Measurements from ENCODE around the gene ECM1. TPM values are rescaled to one million over a fixed set of nuclear protein-coding genes. Genes with fewer than 3 reads are reported as not detected.
A peak's percentile ranks its signal among the peaks of the same experiment; 100 is the strongest.

Gene ECM1
- polyA plus RNA-seq, 1 donor, result 4.6 TPM

- DNase-seq, result no peak
- Histone ChIP-seq H3K36me3 (ENCODE audit: control insufficient read depth, insufficient read depth, low read length) (no peaks in the 10 kb centered on the region), H3K4me1 (ENCODE audit: control insufficient read depth, insufficient read depth, low read length) (no peaks in the 10 kb centered on the region), H3K4me3 (ENCODE audit: low read length) (no peak overlapping the region), H3K27me3 (ENCODE audit: control insufficient read depth, insufficient read depth, low read length) (no peaks in the 10 kb centered on the region), H3K9me3 (ENCODE audit: control insufficient read depth, low read depth, low read length) (no peaks in the 10 kb centered on the region), H3K27ac (ENCODE audit: low read length) (no peak overlapping the region)
- 40% methylated on average over 2 of the region's 4 CpGs for WGBS (ENCODE audit: insufficient coverage, low lambda C conversion rate)
Observed at GRCh38 chr1:150479370-150479769, 28.5 kb upstream of the ECM1 start.

GRCh38 chr1:150479927-150480352 lies 28.0 kb upstream of the ECM1 start:
- Histone ChIP-seq H3K27ac (ENCODE audit: low read length) (no peak overlapping the region), H3K27me3 (ENCODE audit: control insufficient read depth, insufficient read depth, low read length) (no peaks in the 10 kb centered on the region), H3K36me3 (ENCODE audit: control insufficient read depth, insufficient read depth, low read length) (no peaks in the 10 kb centered on the region), H3K4me1 (ENCODE audit: control insufficient read depth, insufficient read depth, low read length) (no peaks in the 10 kb centered on the region), H3K9me3 (ENCODE audit: control insufficient read depth, low read depth, low read length) (no peaks in the 10 kb centered on the region), H3K4me3 (ENCODE audit: low read length) (no peak overlapping the region)
- WGBS (ENCODE audit: insufficient coverage, low lambda C conversion rate), result no CpG with 5 or more reads among the region's 2 CpGs
- no peak for DNase-seq

- no peak for DNase-seq
- WGBS (ENCODE audit: insufficient coverage, low lambda C conversion rate), result 80% methylated on average over 1 of the region's 5 CpGs
- Histone ChIP-seq H3K4me3 (ENCODE audit: low read length) (no peak overlapping the region), H3K4me1 (ENCODE audit: control insufficient read depth, insufficient read depth, low read length) (peaks cover 5% of the 10 kb centered on the region), H3K36me3 (ENCODE audit: control insufficient read depth, insufficient read depth, low read length) (peaks cover 3% of the 10 kb centered on the region), H3K27me3 (ENCODE audit: control insufficient read depth, insufficient read depth, low read length) (no peaks in the 10 kb centered on the region), H3K27ac (ENCODE audit: low read length) (no peak overlapping the region), H3K9me3 (ENCODE audit: control insufficient read depth, low read depth, low read length) (no peaks in the 10 kb centered on the region)
Observed at GRCh38 chr1:150484431-150484830, 23.5 kb upstream of the ECM1 start.

- DNase-seq, result peak in 1 of 2 donors; percentile 30
- H3K4me1 ChIP-seq (ENCODE audit: control insufficient read depth, insufficient read depth, low read length), result peaks cover 5% of the 10 kb centered on the region
- no peaks in the 10 kb centered on the region for H3K27me3 ChIP-seq (ENCODE audit: control insufficient read depth, insufficient read depth, low read length)
- no peaks in the 10 kb centered on the region for H3K9me3 ChIP-seq (ENCODE audit: control insufficient read depth, low read depth, low read length)
- H3K4me3 ChIP-seq (ENCODE audit: low read length), result no peak overlapping the region
- H3K36me3 ChIP-seq (ENCODE audit: control insufficient read depth, insufficient read depth, low read length), result peaks cover 7% of the 10 kb centered on the region
- no CpG with 5 or more reads among the region's 2 CpGs for WGBS (ENCODE audit: insufficient coverage, low lambda C conversion rate)
- H3K27ac ChIP-seq (ENCODE audit: low read length), result no peak overlapping the region
Observed at GRCh38 chr1:150484861-150485260, 23.0 kb upstream of the ECM1 start.

GRCh38 chr1:150486966-150487762 lies 20.7 kb upstream of the ECM1 start, which contains the start of gene TARS2:
TARS2 (plus strand) TSS chr1:150487419; CDS start chr1:150487451, 32 bp downstream.
- Histone ChIP-seq H3K36me3 (ENCODE audit: control insufficient read depth, insufficient read depth, low read length) (peaks cover 20% of the 10 kb centered on the region), H3K4me1 (ENCODE audit: control insufficient read depth, insufficient read depth, low read length) (peaks cover 5% of the 10 kb centered on the region), H3K27me3 (ENCODE audit: control insufficient read depth, insufficient read depth, low read length) (no peaks in the 10 kb centered on the region), H3K9me3 (ENCODE audit: control insufficient read depth, low read depth, low read length) (no peaks in the 10 kb centered on the region), H3K4me3 (ENCODE audit: low read length) (peak within 1 kb of the TSS; percentile 94), H3K27ac (ENCODE audit: low read length) (peak within 1 kb of the TSS; percentile 54)
- DNase-seq, result peak; percentile 95 to 99
- 0% methylated on average over 3 of the region's 30 CpGs for WGBS (ENCODE audit: insufficient coverage, low lambda C conversion rate)

- DNase-seq, result no peak
- WGBS (ENCODE audit: insufficient coverage, low lambda C conversion rate), result no CpG with 5 or more reads among the region's 7 CpGs
- H3K9me3 ChIP-seq (ENCODE audit: control insufficient read depth, low read depth, low read length), result no peaks in the 10 kb centered on the region
- H3K36me3 ChIP-seq (ENCODE audit: control insufficient read depth, insufficient read depth, low read length), result peaks cover 24% of the 10 kb centered on the region
- peak overlapping the region; percentile 22 for H3K27ac ChIP-seq (ENCODE audit: low read length)
- peak overlapping the region; percentile 94 for H3K4me3 ChIP-seq (ENCODE audit: low read length)
- H3K4me1 ChIP-seq (ENCODE audit: control insufficient read depth, insufficient read depth, low read length), result peaks cover 5% of the 10 kb centered on the region
- H3K27me3 ChIP-seq (ENCODE audit: control insufficient read depth, insufficient read depth, low read length), result no peaks in the 10 kb centered on the region
Observed at GRCh38 chr1:150487763-150488115, 20.2 kb upstream of the ECM1 start.

GRCh38 chr1:150493175-150493574 lies 14.7 kb upstream of the ECM1 start:
- Histone ChIP-seq H3K36me3 (ENCODE audit: control insufficient read depth, insufficient read depth, low read length) (peaks cover 49% of the 10 kb centered on the region), H3K27ac (ENCODE audit: low read length) (no peak overlapping the region), H3K9me3 (ENCODE audit: control insufficient read depth, low read depth, low read length) (no peaks in the 10 kb centered on the region), H3K27me3 (ENCODE audit: control insufficient read depth, insufficient read depth, low read length) (no peaks in the 10 kb centered on the region), H3K4me3 (ENCODE audit: low read length) (no peak overlapping the region), H3K4me1 (ENCODE audit: control insufficient read depth, insufficient read depth, low read length) (peaks cover under 1% of the 10 kb centered on the region)
- no CpG with 5 or more reads among the region's 8 CpGs for WGBS (ENCODE audit: insufficient coverage, low lambda C conversion rate)
- no peak for DNase-seq

- no peaks in the 10 kb centered on the region for H3K4me1 ChIP-seq (ENCODE audit: control insufficient read depth, insufficient read depth, low read length)
- no peak overlapping the region for H3K27ac ChIP-seq (ENCODE audit: low read length)
- no peaks in the 10 kb centered on the region for H3K27me3 ChIP-seq (ENCODE audit: control insufficient read depth, insufficient read depth, low read length)
- no peak for DNase-seq
- H3K36me3 ChIP-seq (ENCODE audit: control insufficient read depth, insufficient read depth, low read length), result peaks cover 49% of the 10 kb centered on the region
- WGBS (ENCODE audit: insufficient coverage, low lambda C conversion rate), result no CpG with 5 or more reads among the region's 10 CpGs
- H3K4me3 ChIP-seq (ENCODE audit: low read length), result no peak overlapping the region
- H3K9me3 ChIP-seq (ENCODE audit: control insufficient read depth, low read depth, low read length), result no peaks in the 10 kb centered on the region
Observed at GRCh38 chr1:150498342-150498741, 9.6 kb upstream of the ECM1 start.

- DNase-seq, result no peak
- no peaks in the 10 kb centered on the region for H3K27me3 ChIP-seq (ENCODE audit: control insufficient read depth, insufficient read depth, low read length)
- peaks cover 46% of the 10 kb centered on the region for H3K36me3 ChIP-seq (ENCODE audit: control insufficient read depth, insufficient read depth, low read length)
- H3K9me3 ChIP-seq (ENCODE audit: control insufficient read depth, low read depth, low read length), result no peaks in the 10 kb centered on the region
- no peak overlapping the region for H3K27ac ChIP-seq (ENCODE audit: low read length)
- H3K4me3 ChIP-seq (ENCODE audit: low read length), result no peak overlapping the region
- no peaks in the 10 kb centered on the region for H3K4me1 ChIP-seq (ENCODE audit: control insufficient read depth, insufficient read depth, low read length)
- no CpG with 5 or more reads among the region's 6 CpGs for WGBS (ENCODE audit: insufficient coverage, low lambda C conversion rate)
Observed at GRCh38 chr1:150505431-150505830, 2.5 kb upstream of the ECM1 start.

GRCh38 chr1:150508982-150509381 lies 1.1 kb downstream of the ECM1 start:
- no CpG with 5 or more reads among the region's 4 CpGs for WGBS (ENCODE audit: insufficient coverage, low lambda C conversion rate)
- DNase-seq, result no peak
- Histone ChIP-seq H3K9me3 (ENCODE audit: control insufficient read depth, low read depth, low read length) (no peaks in the 10 kb centered on the region), H3K27ac (ENCODE audit: low read length) (no peak overlapping the region), H3K4me3 (ENCODE audit: low read length) (no peak overlapping the region), H3K36me3 (ENCODE audit: control insufficient read depth, insufficient read depth, low read length) (peaks cover 42% of the 10 kb centered on the region), H3K4me1 (ENCODE audit: control insufficient read depth, insufficient read depth, low read length) (no peaks in the 10 kb centered on the region), H3K27me3 (ENCODE audit: control insufficient read depth, insufficient read depth, low read length) (no peaks in the 10 kb centered on the region)

- 90% methylated on average over 2 of the region's 12 CpGs for WGBS (ENCODE audit: insufficient coverage, low lambda C conversion rate)
- peaks cover 10% of the 10 kb centered on the region for H3K4me1 ChIP-seq (ENCODE audit: control insufficient read depth, insufficient read depth, low read length)
- no peaks in the 10 kb centered on the region for H3K27me3 ChIP-seq (ENCODE audit: control insufficient read depth, insufficient read depth, low read length)
- H3K4me3 ChIP-seq (ENCODE audit: low read length), result no peak overlapping the region
- no peak for DNase-seq
- H3K36me3 ChIP-seq (ENCODE audit: control insufficient read depth, insufficient read depth, low read length), result peaks cover 16% of the 10 kb centered on the region
- no peak overlapping the region for H3K27ac ChIP-seq (ENCODE audit: low read length)
- H3K9me3 ChIP-seq (ENCODE audit: control insufficient read depth, low read depth, low read length), result no peaks in the 10 kb centered on the region
Observed at GRCh38 chr1:150511551-150511950, 3.6 kb downstream of the ECM1 start.
